ENCODE measurements around the gene SUMO3. TPM values are rescaled to one million over a fixed set of nuclear protein-coding genes. Genes with fewer than 3 reads are reported as not detected.

The SUMO3 gene
- total RNA-seq, 1 experiment from 2014 or later = 62.3 TPM

DNA sequence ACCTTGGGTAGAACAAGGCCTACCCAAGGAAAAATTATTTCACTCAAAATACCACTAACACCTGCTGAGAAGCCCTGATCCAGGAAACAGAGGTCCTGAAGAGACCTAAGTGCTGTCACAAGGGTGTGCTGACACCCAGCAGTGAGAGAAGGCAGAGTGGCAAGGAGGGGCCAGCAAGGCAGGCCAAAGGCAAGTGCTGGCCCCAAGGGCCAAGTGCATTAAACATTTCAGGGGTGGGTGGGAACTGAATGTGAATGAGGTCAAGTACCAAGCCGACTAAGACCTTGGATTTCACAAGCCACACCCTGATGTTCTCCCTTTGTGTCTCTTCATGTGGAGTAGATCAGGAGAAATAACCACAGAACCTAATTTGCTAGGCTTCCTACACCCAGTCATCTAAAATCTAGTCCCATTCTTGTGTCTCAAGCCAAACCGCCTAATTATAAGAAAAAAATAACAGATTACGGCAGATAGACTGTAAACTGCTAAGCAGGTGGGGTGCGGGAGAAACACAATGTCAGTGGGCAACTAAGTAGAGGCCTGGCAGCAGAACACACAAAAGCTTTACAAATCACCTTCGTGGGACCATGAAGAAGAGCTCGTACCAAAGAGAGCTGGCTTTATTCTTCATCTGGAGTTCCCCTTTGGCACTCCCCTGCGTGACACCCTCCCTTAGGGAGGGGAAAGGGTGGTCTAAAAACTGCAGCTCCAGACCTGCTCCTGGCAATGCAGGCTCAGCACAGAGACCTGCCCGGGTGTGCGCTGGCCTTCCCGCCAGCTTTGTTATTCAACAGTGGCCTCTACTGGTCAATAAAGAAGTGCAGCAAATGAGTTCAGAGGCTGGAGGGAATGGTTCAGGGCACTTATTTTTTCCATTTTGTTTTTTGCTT lies 24.9 kb downstream of the SUMO3 start:
- peaks cover 51% of the 10 kb centered on the region for H3K36me3 Mint-ChIP-seq (ENCODE audit: insufficient read depth, unreplicated experiment)
- peak overlapping the region; percentile 23 for H3K27ac Mint-ChIP-seq (ENCODE audit: low read depth, unreplicated experiment)
- H3K4me1 Mint-ChIP-seq (ENCODE audit: insufficient read depth, unreplicated experiment) = peaks cover 9% of the 10 kb centered on the region
- CTCF ChIA-PET = interaction anchor here (0.5 to 2.1 kb wide), 47 partner anchors 9 to 484 kb away, joined by 3 to 49 read pairs (median 4); partner anchors contain the start of genes PTTG1IP and UBE2G2
- POLR2A ChIA-PET = interaction anchor here (0.8 to 1.6 kb wide), 8 partner anchors 9 to 454 kb away, joined by 3 to 11 read pairs (median 3); partner anchors contain the start of genes CFAP410, PTTG1IP and UBE2G2
- TF ChIP-seq, protein P1, sequence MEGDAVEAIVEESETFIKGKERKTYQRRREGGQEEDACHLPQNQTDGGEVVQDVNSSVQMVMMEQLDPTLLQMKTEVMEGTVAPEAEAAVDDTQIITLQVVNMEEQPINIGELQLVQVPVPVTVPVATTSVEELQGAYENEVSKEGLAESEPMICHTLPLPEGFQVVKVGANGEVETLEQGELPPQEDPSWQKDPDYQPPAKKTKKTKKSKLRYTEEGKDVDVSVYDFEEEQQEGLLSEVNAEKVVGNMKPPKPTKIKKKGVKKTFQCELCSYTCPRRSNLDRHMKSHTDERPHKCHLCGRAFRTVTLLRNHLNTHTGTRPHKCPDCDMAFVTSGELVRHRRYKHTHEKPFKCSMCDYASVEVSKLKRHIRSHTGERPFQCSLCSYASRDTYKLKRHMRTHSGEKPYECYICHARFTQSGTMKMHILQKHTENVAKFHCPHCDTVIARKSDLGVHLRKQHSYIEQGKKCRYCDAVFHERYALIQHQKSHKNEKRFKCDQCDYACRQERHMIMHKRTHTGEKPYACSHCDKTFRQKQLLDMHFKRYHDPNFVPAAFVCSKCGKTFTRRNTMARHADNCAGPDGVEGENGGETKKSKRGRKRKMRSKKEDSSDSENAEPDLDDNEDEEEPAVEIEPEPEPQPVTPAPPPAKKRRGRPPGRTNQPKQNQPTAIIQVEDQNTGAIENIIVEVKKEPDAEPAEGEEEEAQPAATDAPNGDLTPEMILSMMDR (IDR thresholded peaks at IDR 0.05; ENCODE audit: unreplicated experiment) = peak; percentile 68
- no peaks in the 10 kb centered on the region for H3K9me3 Mint-ChIP-seq (ENCODE audit: unreplicated experiment)
- H3K4me3 Mint-ChIP-seq (ENCODE audit: unreplicated experiment) = no peak overlapping the region
- no TSS peak for BruUV-seq (replicated peaks)
- peak; percentile 58 for DNase-seq (ENCODE audit: unreplicated experiment)
- H3K27me3 Mint-ChIP-seq (ENCODE audit: insufficient read depth, unreplicated experiment) = no peaks in the 10 kb centered on the region
- intact Hi-C loops (cut with micrococcal nuclease) = loop anchor here (1.0 kb wide), 1 partner anchor 283 kb away; no protein-coding TSS in a partner anchor

DNA sequence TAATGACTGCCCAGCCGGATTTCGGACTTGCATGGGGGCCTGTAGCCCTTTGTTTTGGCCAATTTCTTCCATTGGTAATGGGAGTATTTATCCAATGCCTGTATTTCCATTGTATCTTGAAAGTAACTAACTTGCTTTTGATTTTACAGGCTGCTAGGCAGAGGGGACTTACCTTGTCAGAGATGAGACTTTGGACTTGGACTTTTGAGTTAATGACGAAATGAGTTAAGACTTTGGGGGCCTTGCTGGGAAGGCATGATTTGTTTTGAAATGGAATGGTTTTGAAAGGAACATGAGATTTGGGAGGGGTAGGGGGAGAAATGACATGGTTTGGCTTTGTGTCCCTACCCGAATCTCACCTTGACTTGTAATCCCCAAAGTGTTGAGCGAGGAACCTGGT lies 25.9 kb downstream of the SUMO3 start:
- Mint-ChIP-seq H3K27ac (ENCODE audit: low read depth, unreplicated experiment) (no peak overlapping the region), H3K9me3 (ENCODE audit: unreplicated experiment) (no peaks in the 10 kb centered on the region)

DNA sequence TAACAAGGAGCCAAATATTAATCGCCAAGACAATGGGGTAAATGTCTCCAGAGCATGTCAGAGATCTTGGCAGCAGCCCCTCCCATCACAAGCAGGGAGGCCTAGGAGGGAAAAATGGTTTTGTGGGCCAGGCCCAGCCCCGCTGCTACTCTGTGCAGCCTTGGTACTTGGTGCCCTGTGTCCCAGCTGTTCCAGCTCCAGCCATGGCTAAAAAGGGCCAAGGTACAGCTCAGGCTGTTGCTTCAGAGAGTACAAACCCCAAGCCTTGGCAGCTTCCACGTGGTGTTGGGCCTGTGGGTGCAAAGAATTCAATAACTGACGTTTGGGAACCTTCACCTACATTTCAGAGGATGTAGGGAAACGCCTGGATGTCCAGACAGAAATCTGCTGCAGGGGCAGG lies 26.6 kb downstream of the SUMO3 start:
- peak overlapping the region; percentile 73 for H3K27ac Mint-ChIP-seq (ENCODE audit: low read depth, unreplicated experiment)
- no peak for DNase-seq (ENCODE audit: unreplicated experiment)
- POLR2A ChIA-PET = interaction anchor here (0.7 kb wide), 1 partner anchor 10 kb away, joined by 3 read pairs; no protein-coding TSS in a partner anchor
- intact Hi-C loops (cut with micrococcal nuclease) = no loop called here
- no TSS peak for BruUV-seq (replicated peaks)
- H3K36me3 Mint-ChIP-seq (ENCODE audit: insufficient read depth, unreplicated experiment) = peaks cover 40% of the 10 kb centered on the region
- H3K27me3 Mint-ChIP-seq (ENCODE audit: insufficient read depth, unreplicated experiment) = no peaks in the 10 kb centered on the region
- no peaks in the 10 kb centered on the region for H3K9me3 Mint-ChIP-seq (ENCODE audit: unreplicated experiment)
- peaks cover 2% of the 10 kb centered on the region for H3K4me1 Mint-ChIP-seq (ENCODE audit: insufficient read depth, unreplicated experiment)
- TF ChIP-seq, protein P1 (IDR thresholded peaks at IDR 0.05; ENCODE audit: unreplicated experiment) = no peak
- no peak overlapping the region for H3K4me3 Mint-ChIP-seq (ENCODE audit: unreplicated experiment)
- CTCF ChIA-PET = interaction anchor here (1.1 to 1.5 kb wide), 2 partner anchors 9 to 281 kb away, joined by 3 to 6 read pairs; no protein-coding TSS in a partner anchor

More for the DNA sequence above, 25.9 kb downstream of the SUMO3 start:
- CTCF ChIA-PET = interaction anchor here (0.7 to 1.5 kb wide), 3 partner anchors 8 to 282 kb away, joined by 3 to 6 read pairs (median 3); no protein-coding TSS in a partner anchor
- peaks cover 9% of the 10 kb centered on the region for H3K4me1 Mint-ChIP-seq (ENCODE audit: insufficient read depth, unreplicated experiment)
- no peak overlapping the region for H3K4me3 Mint-ChIP-seq (ENCODE audit: unreplicated experiment)
- intact Hi-C loops (cut with micrococcal nuclease) = no loop called here
- no peaks in the 10 kb centered on the region for H3K27me3 Mint-ChIP-seq (ENCODE audit: insufficient read depth, unreplicated experiment)
- DNase-seq (ENCODE audit: unreplicated experiment) = no peak
- no TSS peak for BruUV-seq (replicated peaks)
- TF ChIP-seq, protein P1 (IDR thresholded peaks at IDR 0.05; ENCODE audit: unreplicated experiment) = no peak
- POLR2A ChIA-PET = interaction anchor here (0.7 kb wide), 1 partner anchor 11 kb away, joined by 3 read pairs; no protein-coding TSS in a partner anchor
- peaks cover 45% of the 10 kb centered on the region for H3K36me3 Mint-ChIP-seq (ENCODE audit: insufficient read depth, unreplicated experiment)

DNA sequence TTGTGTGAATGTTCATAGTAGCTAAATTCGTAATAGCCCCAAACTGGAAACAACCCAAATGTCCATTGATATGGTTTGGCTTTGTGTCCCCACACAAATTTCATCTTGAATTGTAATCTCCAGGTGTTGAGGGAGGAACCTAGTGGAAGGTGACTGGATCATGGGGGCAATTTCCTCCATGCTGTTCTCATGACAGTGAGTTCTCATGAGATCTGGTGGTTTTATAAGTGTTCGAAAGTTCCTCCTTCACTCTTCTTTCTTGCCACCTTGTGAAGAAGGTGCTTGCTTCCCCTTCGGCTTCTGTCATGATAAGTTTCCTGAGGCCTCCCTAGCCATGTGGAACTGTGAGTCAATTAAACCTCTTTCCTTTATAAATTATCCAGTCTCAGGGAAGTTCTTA lies 27.5 kb downstream of the SUMO3 start:
- Mint-ChIP-seq H3K4me3 (ENCODE audit: unreplicated experiment) (no peak overlapping the region), H3K9me3 (ENCODE audit: unreplicated experiment) (no peaks in the 10 kb centered on the region), H3K27me3 (ENCODE audit: insufficient read depth, unreplicated experiment) (no peaks in the 10 kb centered on the region), H3K36me3 (ENCODE audit: insufficient read depth, unreplicated experiment) (peaks cover 45% of the 10 kb centered on the region), H3K4me1 (ENCODE audit: insufficient read depth, unreplicated experiment) (peaks cover 8% of the 10 kb centered on the region), H3K27ac (ENCODE audit: low read depth, unreplicated experiment) (peak overlapping the region; percentile 73)
- TF ChIP-seq, protein P1 (IDR thresholded peaks at IDR 0.05; ENCODE audit: unreplicated experiment) = no peak
- ChIA-PET POLR2A (no interaction called here), CTCF (interaction anchor here (0.9 to 1.6 kb wide), 3 partner anchors 10 to 280 kb away, joined by 3 to 4 read pairs (median 3); no protein-coding TSS in a partner anchor)
- intact Hi-C loops (cut with micrococcal nuclease) = no loop called here
- DNase-seq (ENCODE audit: unreplicated experiment) = no peak
- no TSS peak for BruUV-seq (replicated peaks)
